ENCODE data around the gene ENC1. TPM values are rescaled to one million over a fixed set of nuclear protein-coding genes. Genes with fewer than 3 reads are reported as not detected.

The ENC1 gene
- total and polyA plus RNA-seq, 2 of the 4 experiments (the other 2 are of a cell fraction): 25.6 to 70.8 TPM

- CTCF ChIA-PET: no interaction called here
Observed at GRCh38 chr5:74586856-74587255, 53.7 kb downstream of the ENC1 start.

More at GRCh38 chr5:74586856-74587255, 53.7 kb downstream of the ENC1 start:
- in situ Hi-C loops (cut with MboI; ENCODE audit: low sequenced_read_pairs) (no loop called here), intact Hi-C loops (cut with micrococcal nuclease) (no loop called here), dilution Hi-C loops (cut with HindIII; ENCODE audit: low sequenced_read_pairs, unreplicated experiment) (no loop called here)
- Histone ChIP-seq H2AK9ac (replicated peaks; ENCODE audit: low read depth, low read length, poor library complexity) (no peak overlapping the region), H3K9ac (ENCODE audit: low read depth, low read length) (no peak overlapping the region), H3K9me1 (ENCODE audit: insufficient read depth, low read length) (no peaks in the 10 kb centered on the region), H3K4me3 (ENCODE audit: insufficient read depth, low read depth, low read length) (no peak overlapping the region), H4K20me1 (ENCODE audit: insufficient read depth, low read length) (no peaks in the 10 kb centered on the region), H4K5ac (ENCODE audit: low read depth, low read length) (no peak overlapping the region), H3K27me3 (ENCODE audit: control insufficient read depth, insufficient read depth, low read length) (peaks cover 1% of the 10 kb centered on the region; the same call in 1 of the 2 replicates), H3K36me3 (ENCODE audit: control insufficient read depth, insufficient read depth, low read length) (no peaks in the 10 kb centered on the region), H3K79me1 (ENCODE audit: low read depth in 1 of 2, low read length in 2 of 2) (no peaks in the 10 kb centered on the region), H3K56ac (ENCODE audit: extremely low read depth, insufficient read depth, low read length) (no peak overlapping the region), H3K9me3 (ENCODE audit: control insufficient read depth, insufficient read depth, low read length) (no peaks in the 10 kb centered on the region), H2BK20ac (ENCODE audit: low read depth, low read length) (no peak overlapping the region), H3K4ac (ENCODE audit: low read depth, low read length) (no peak overlapping the region), H3K23ac (ENCODE audit: low read depth, low read length) (no peak overlapping the region), H3K4me1 (ENCODE audit: control insufficient read depth, insufficient read depth, low read length) (no peaks in the 10 kb centered on the region), H3K4me2 (ENCODE audit: low read depth, low read length) (no peak overlapping the region), H2BK15ac (ENCODE audit: low read depth, low read length) (no peak overlapping the region), H4K91ac (ENCODE audit: insufficient read depth, low read depth, low read length) (no peak overlapping the region), H4K8ac (ENCODE audit: low read depth in 2 of 2, low read length in 2 of 2) (no peak overlapping the region), H3K27ac (ENCODE audit: insufficient read depth, low read length) (no peak overlapping the region), H3K18ac (ENCODE audit: low read depth, low read length) (no peak overlapping the region), H3K14ac (replicated peaks; ENCODE audit: low read depth, low read length) (no peak overlapping the region), H2AK5ac (ENCODE audit: low read depth, low read length) (no peak overlapping the region), H2BK120ac (ENCODE audit: low read depth, low read length) (no peak overlapping the region), H2AFZ (replicated peaks; ENCODE audit: low read length, poor library complexity) (no peak overlapping the region), H2BK5ac (ENCODE audit: low read depth, low read length, poor library complexity, severe bottlenecking) (no peak overlapping the region)
- WGBS, 2 experiments (ENCODE audit: extremely low coverage in 2 of 2, insufficient read length in 1 of 2): no CpG with 5 or more reads among the region's 1 CpG
- DNase-seq: no peak
- BruUV-seq (replicated peaks): no TSS peak
- no peak for ATAC-seq (ENCODE audit: low read depth)
- TF ChIP-seq FOS (IDR thresholded peaks at IDR 0.05; ENCODE audit: low read depth, low read length): no peak
- no peak for TF ChIP-seq CHD1 (IDR thresholded peaks at IDR 0.05; ENCODE audit: low read depth, low read length)
- no peak for TF ChIP-seq MAZ (IDR thresholded peaks at IDR 0.05; ENCODE audit: borderline replicate concordance, low read depth, low read length)
- no peak for TF ChIP-seq MXI1 (IDR thresholded peaks at IDR 0.05; ENCODE audit: borderline replicate concordance, low read depth, low read length)
- TF ChIP-seq MAFK (IDR thresholded peaks at IDR 0.05; ENCODE audit: low read depth, low read length): no peak
- POLR2A ChIA-PET (ENCODE audit: unreplicated experiment): no interaction called here

Data from IMR-90 (cell line).